HG02840 (cell line): ENCODE measurements around the gene SAE1.
"Not testable (repeated sequence)": the region's sequence is repeated elsewhere in the genome, so short reads cannot be mapped to it uniquely, and the experiment has no call there.

Experiments
- ATAC-seq: cut with Tn5 transposase; IDR thresholded peaks from one replicate; pipeline ENCODE4 v1.9.1; 2021; ENCODE audit warnings: mild to moderate bottlenecking, moderate library complexity, moderate number of reproducible peaks; ENCODE audit not compliant: unreplicated experiment, low FRiP score

The SAE1 gene

GRCh38 chr19:47130589-47131227 lies at the start of gene SAE1:
Gene SAE1, plus strand, starts transcription at chr19:47130835. Its CDS starts 96 bp downstream, at chr19:47130931.
- ATAC-seq: peak; percentile 86

- no peak for ATAC-seq
These were observed 49.5 kb upstream of the SAE1 start for GRCh38 chr19:47081095-47081494.

- ATAC-seq: no peak
These were observed 48.1 kb upstream of the SAE1 start for GRCh38 chr19:47082493-47082892.

GRCh38 chr19:47084879-47085439 lies 45.7 kb upstream of the SAE1 start:
- no peak for ATAC-seq

- no peak for ATAC-seq
These were observed 44.4 kb upstream of the SAE1 start for GRCh38 chr19:47086280-47086679.

- ATAC-seq: no peak
These were observed 40.8 kb upstream of the SAE1 start for GRCh38 chr19:47089767-47090350.

- ATAC-seq: no peak
These were observed 37.4 kb upstream of the SAE1 start for GRCh38 chr19:47093254-47093653.

GRCh38 chr19:47093841-47094240 lies 36.8 kb upstream of the SAE1 start:
- ATAC-seq: no peak

GRCh38 chr19:47094557-47095475 lies 35.8 kb upstream of the SAE1 start:
- ATAC-seq: no peak

- no peak for ATAC-seq
These were observed 35.0 kb upstream of the SAE1 start for GRCh38 chr19:47095476-47096099.

GRCh38 chr19:47096100-47096704 lies 34.4 kb upstream of the SAE1 start:
- ATAC-seq: no peak

GRCh38 chr19:47096721-47097120 lies 33.9 kb upstream of the SAE1 start:
- ATAC-seq: no peak

- no peak for ATAC-seq
These were observed 33.0 kb upstream of the SAE1 start for GRCh38 chr19:47097396-47098201.

- no peak for ATAC-seq
These were observed 32.0 kb upstream of the SAE1 start for GRCh38 chr19:47098608-47099007.

GRCh38 chr19:47099576-47100050 lies 31.0 kb upstream of the SAE1 start:
- ATAC-seq: no peak

- ATAC-seq: no peak
These were observed 30.3 kb upstream of the SAE1 start for GRCh38 chr19:47100290-47100689.

- ATAC-seq: not testable (repeated sequence)
These were observed 29.5 kb upstream of the SAE1 start for GRCh38 chr19:47101116-47101515.

- ATAC-seq: no peak
These were observed 28.1 kb upstream of the SAE1 start for GRCh38 chr19:47102346-47103060.

- no peak for ATAC-seq
These were observed 26.0 kb upstream of the SAE1 start for GRCh38 chr19:47104680-47105079.
